Caco-2 (cell line): ENCODE results near the gene LIMS1. TPM values are rescaled to one million over a fixed set of nuclear protein-coding genes. Genes with fewer than 3 reads are reported as not detected.

Experiments used
- BruUV-seq: library from RNA; stranded (reverse); fragments of 400-500 nt; replicated peaks from 2 replicates; lab custom pipeline; 2021; lab: Mats Ljungman, UMichigan
- CTCF ChIA-PET: fragments of 300-600 bp; sonication (Branson Sonifier 250); formaldehyde crosslinking; loops from one replicate; lab custom pipeline; 2022; ENCODE audit warnings: antibody characterized with exemption; lab: Charles Lee
- POLR2A ChIA-PET: fragments of 300-600 bp; sonication (Branson Sonifier 250); formaldehyde crosslinking; loops from one replicate; lab custom pipeline; 2022; ENCODE audit warnings: antibody characterized with exemption; lab: Charles Lee
- DNase-seq, 2 experiments: peaks; one replicate each; pipeline versions ENCODE4 v3.0.0 to v3.0.0-alpha.2; 2020 to 2022
- H3K27me3 ChIP-seq: replicated peaks from 2 replicates; pipeline ENCODE4 v1.6.0; 2011; ENCODE audit warnings: low read length; ENCODE audit not compliant: control insufficient read depth, insufficient read depth
- H3K36me3 ChIP-seq: 2 replicates; pipeline ENCODE4 v1.5.1; 2011; ENCODE audit warnings: low read length; ENCODE audit not compliant: control insufficient read depth, insufficient read depth
- H3K4me1 ChIP-seq: fragments of 250-450 bp; sonication (Bioruptor Pico); 2 replicates; pipeline ENCODE4 v1.5.1; 2020; ENCODE audit warnings: mild to moderate bottlenecking
- H3K4me3 ChIP-seq: 2 replicates; pipeline ENCODE4 v1.5.1; 2011; ENCODE audit warnings: low read depth, mild to moderate bottlenecking, control low read depth, low read length
- H3K9me3 ChIP-seq: fragments of 250-450 bp; sonication (Bioruptor Pico); 2 replicates; pipeline ENCODE4 v1.5.1; 2020; ENCODE audit warnings: mild to moderate bottlenecking, moderate library complexity
- H3K27ac Mint-ChIP-seq: one replicate; pipeline ENCODE4 v1.8.0; 2022; ENCODE audit warnings: mixed read lengths; ENCODE audit not compliant: unreplicated experiment
- H3K27me3 Mint-ChIP-seq: one replicate; pipeline ENCODE4 v1.8.0; 2022; ENCODE audit warnings: mixed read lengths; ENCODE audit not compliant: insufficient read depth, unreplicated experiment
- H3K36me3 Mint-ChIP-seq: one replicate; pipeline ENCODE4 v1.8.0; 2022; ENCODE audit warnings: mild to moderate bottlenecking, mixed read lengths; ENCODE audit not compliant: insufficient read depth, unreplicated experiment
- H3K4me1 Mint-ChIP-seq: one replicate; pipeline ENCODE4 v1.8.0; 2022; ENCODE audit warnings: low read depth, mixed read lengths; ENCODE audit not compliant: unreplicated experiment
- H3K4me3 Mint-ChIP-seq: one replicate; pipeline ENCODE4 v1.8.0; 2022; ENCODE audit warnings: mild to moderate bottlenecking, moderate library complexity, mixed read lengths; ENCODE audit not compliant: unreplicated experiment
- H3K9me3 Mint-ChIP-seq: one replicate; pipeline ENCODE4 v1.8.0; 2022; ENCODE audit warnings: mixed read lengths; ENCODE audit not compliant: unreplicated experiment
- intact Hi-C: fragments of 100-400 bp; cut with micrococcal nuclease; formaldehyde crosslinking; loops from one replicate; pipeline ENCODE4 v1.10.0; 2022; ENCODE audit not compliant: unreplicated experiment
- total RNA-seq: library from RNA; stranded (reverse); gene quantifications from 2 replicates; pipeline ENCODE4 v1.2.3, GENCODE V29; 2022
- TF ChIP-seq, protein P1 (sequence below), 2 experiments: fragments of 200-600 bp in 1 of 2; IDR thresholded peaks; 1 replicate in 1 of 2; 2 replicates in 1 of 2; pipeline versions ENCODE4 v1.5.1 to v1.8.0; 2011 to 2022; ENCODE audit warnings: antibody characterized with exemption in 1 of 2, control low read depth in 1 of 2, inconsistent platforms in 1 of 2, low read depth in 1 of 2, low read length in 1 of 2, mild to moderate bottlenecking in 1 of 2, moderate library complexity in 1 of 2; ENCODE audit not compliant: insufficient read depth in 1 of 2, severe bottlenecking in 1 of 2, unreplicated experiment in 1 of 2

LIMS1 gene
- total RNA-seq, 1 experiment from 2014 or later = 75.2 TPM

DNA sequence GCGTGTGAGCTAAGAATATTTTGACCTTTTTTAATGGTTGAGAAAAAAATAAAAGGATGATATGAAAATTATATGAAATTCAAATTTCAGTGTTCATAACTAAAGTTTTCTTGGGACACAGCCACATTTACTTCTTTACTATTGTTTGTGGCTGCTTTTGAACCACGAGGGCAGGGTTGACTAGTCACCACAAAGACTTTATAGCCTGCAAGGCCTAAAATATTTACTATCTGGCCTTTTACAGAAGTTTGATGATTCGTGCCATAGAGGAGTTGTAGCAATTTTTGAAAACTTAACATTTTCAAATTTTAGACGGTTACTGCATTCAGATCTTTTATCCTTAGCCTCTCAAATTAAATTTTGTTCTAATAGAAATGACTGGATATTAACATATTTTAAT, 69.9 kb downstream of the LIMS1 start:
- DNase-seq = no peak
- H3K4me3 ChIP-seq = no peak overlapping the region
- TF ChIP-seq, protein P1, sequence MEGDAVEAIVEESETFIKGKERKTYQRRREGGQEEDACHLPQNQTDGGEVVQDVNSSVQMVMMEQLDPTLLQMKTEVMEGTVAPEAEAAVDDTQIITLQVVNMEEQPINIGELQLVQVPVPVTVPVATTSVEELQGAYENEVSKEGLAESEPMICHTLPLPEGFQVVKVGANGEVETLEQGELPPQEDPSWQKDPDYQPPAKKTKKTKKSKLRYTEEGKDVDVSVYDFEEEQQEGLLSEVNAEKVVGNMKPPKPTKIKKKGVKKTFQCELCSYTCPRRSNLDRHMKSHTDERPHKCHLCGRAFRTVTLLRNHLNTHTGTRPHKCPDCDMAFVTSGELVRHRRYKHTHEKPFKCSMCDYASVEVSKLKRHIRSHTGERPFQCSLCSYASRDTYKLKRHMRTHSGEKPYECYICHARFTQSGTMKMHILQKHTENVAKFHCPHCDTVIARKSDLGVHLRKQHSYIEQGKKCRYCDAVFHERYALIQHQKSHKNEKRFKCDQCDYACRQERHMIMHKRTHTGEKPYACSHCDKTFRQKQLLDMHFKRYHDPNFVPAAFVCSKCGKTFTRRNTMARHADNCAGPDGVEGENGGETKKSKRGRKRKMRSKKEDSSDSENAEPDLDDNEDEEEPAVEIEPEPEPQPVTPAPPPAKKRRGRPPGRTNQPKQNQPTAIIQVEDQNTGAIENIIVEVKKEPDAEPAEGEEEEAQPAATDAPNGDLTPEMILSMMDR (IDR thresholded peaks at IDR 0.05; ENCODE audit: insufficient read depth in 1 of 2, low read depth in 1 of 2, low read length in 1 of 2, severe bottlenecking in 1 of 2, unreplicated experiment in 1 of 2) = no peak
- no TSS peak for BruUV-seq
- Mint-ChIP-seq H3K4me1 (peaks cover 2% of the 10 kb centered on the region), H3K27ac (no peak overlapping the region), H3K9me3 (peaks cover 10% of the 10 kb centered on the region), H3K27me3 (no peaks in the 10 kb centered on the region), H3K36me3 (peaks cover 6% of the 10 kb centered on the region), H3K4me3 (no peak overlapping the region)
- ChIA-PET CTCF (no interaction called here), POLR2A (no interaction called here)
- H3K9me3 ChIP-seq = no peaks in the 10 kb centered on the region
- intact Hi-C loops = no loop called here
- H3K27me3 ChIP-seq = no peaks in the 10 kb centered on the region
- H3K4me1 ChIP-seq = peaks cover 3% of the 10 kb centered on the region; the same call in 1 of the 2 replicates
- H3K36me3 ChIP-seq = no peaks in the 10 kb centered on the region

DNA sequence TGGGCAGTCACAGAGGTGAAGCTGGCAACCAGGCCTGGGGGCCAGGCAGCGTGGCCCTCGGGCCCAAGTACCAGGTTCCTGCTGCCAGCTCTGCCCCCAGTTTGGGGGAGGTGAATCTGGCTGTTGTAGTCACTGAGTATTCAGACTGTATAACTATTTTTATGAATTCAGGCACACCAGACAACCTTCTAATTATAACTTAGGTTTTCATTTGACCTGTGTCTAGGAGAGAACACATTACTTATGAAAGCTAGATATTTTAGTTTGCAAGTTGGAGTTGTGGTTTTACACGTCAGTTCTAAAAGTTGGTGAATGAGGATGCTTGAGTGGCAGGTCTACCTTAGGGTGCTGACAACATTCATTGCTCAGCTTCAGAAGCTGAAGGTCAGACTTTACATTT, 71.7 kb downstream of the LIMS1 start:
- DNase-seq = no peak
- BruUV-seq = no TSS peak
- H3K4me3 ChIP-seq = no peak overlapping the region
- intact Hi-C loops = no loop called here
- Mint-ChIP-seq H3K36me3 (peaks cover 6% of the 10 kb centered on the region), H3K4me1 (peaks cover 7% of the 10 kb centered on the region), H3K4me3 (no peak overlapping the region), H3K9me3 (peaks cover 3% of the 10 kb centered on the region), H3K27me3 (no peaks in the 10 kb centered on the region), H3K27ac (no peak overlapping the region)
- TF ChIP-seq, protein P1 (IDR thresholded peaks at IDR 0.05; ENCODE audit: insufficient read depth in 1 of 2, low read depth in 1 of 2, low read length in 1 of 2, severe bottlenecking in 1 of 2, unreplicated experiment in 1 of 2) = no peak
- POLR2A ChIA-PET = no interaction called here
- H3K27me3 ChIP-seq = no peaks in the 10 kb centered on the region
- no peaks in the 10 kb centered on the region for H3K9me3 ChIP-seq
- CTCF ChIA-PET = interaction anchor here (3.0 kb wide), 1 partner anchor 31 kb away, joined by 25 read pairs; no protein-coding TSS in a partner anchor
- no peaks in the 10 kb centered on the region for H3K36me3 ChIP-seq
- peaks cover 6% of the 10 kb centered on the region; the same call in 1 of the 2 replicates for H3K4me1 ChIP-seq

DNA sequence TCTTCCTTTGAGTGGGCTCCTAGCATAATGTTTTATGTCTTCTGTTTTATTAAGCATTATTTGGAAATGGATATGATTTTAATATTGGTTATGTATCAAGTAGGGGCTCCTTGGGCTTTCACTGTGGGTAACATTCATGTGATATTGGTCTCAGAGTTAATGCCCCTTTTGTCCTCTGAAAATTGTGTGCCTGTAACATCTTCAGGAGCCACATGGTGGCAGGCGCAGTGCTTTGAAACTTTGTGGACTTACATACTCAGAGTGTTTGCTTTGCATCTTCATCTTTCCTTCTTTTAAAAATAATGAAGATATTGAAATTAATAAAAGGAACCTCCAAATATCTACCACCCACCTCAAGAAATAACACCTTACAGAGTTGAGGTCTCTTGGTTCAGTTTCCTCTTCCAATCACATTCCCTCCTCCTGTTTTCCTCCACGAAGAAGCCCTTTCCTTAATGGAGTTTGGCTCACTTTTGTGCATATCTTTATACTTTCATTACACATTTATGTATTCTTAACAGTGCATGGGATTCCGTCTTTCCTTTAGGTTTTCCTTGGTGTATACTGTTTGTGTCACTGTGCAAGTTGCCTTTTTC, 73.5 kb downstream of the LIMS1 start:
- TF ChIP-seq, protein P1 (IDR thresholded peaks at IDR 0.05; ENCODE audit: insufficient read depth in 1 of 2, low read depth in 1 of 2, low read length in 1 of 2, severe bottlenecking in 1 of 2, unreplicated experiment in 1 of 2) = peak; percentile 66 to 70
- POLR2A ChIA-PET = no interaction called here
- Mint-ChIP-seq H3K27ac (no peak overlapping the region), H3K27me3 (no peaks in the 10 kb centered on the region), H3K4me1 (peaks cover 7% of the 10 kb centered on the region), H3K36me3 (peaks cover 6% of the 10 kb centered on the region), H3K9me3 (no peaks in the 10 kb centered on the region), H3K4me3 (no peak overlapping the region)
- intact Hi-C loops = loop anchor here (1.0 kb wide), 1 partner anchor 28 kb away; no protein-coding TSS in a partner anchor
- peak in 1 of 2 experiments; percentile 35 for DNase-seq
- Histone ChIP-seq H3K36me3 (no peaks in the 10 kb centered on the region), H3K4me1 (peaks cover 6% of the 10 kb centered on the region; the same call in 1 of the 2 replicates), H3K4me3 (no peak overlapping the region), H3K9me3 (no peaks in the 10 kb centered on the region), H3K27me3 (no peaks in the 10 kb centered on the region)
- CTCF ChIA-PET = interaction anchor here (1.7 to 3.0 kb wide), 2 partner anchors 29 kb away, joined by 11 to 25 read pairs; no protein-coding TSS in a partner anchor
- BruUV-seq = no TSS peak
